SK-N-SH (cell line): ENCODE results near the gene FOXO1.

Experiments used
- GABPA ChIP-seq: IDR thresholded peaks from 2 replicates; pipeline ENCODE4 v1.4.0; 2012; ENCODE audit warnings: low read depth, mild to moderate bottlenecking
- JUND ChIP-seq: IDR thresholded peaks from 2 replicates; pipeline ENCODE4 v1.4.0; 2012
- TAF1 ChIP-seq: IDR thresholded peaks from 2 replicates; pipeline ENCODE4 v1.6.1; 2012; ENCODE audit warnings: low read depth, mild to moderate bottlenecking, low read length, moderate library complexity, borderline replicate concordance
- TF ChIP-seq, protein P1 (sequence below): IDR thresholded peaks from 2 replicates; pipeline ENCODE4 v1.4.0; 2012; ENCODE audit warnings: low read depth, borderline replicate concordance
- TF ChIP-seq, protein P2 (sequence below): fragments of 200-600 bp; sonication (generic); IDR thresholded peaks from 2 replicates; pipeline ENCODE4 v1.6.1; 2017; ENCODE audit warnings: antibody characterized with exemption, mild to moderate bottlenecking, moderate library complexity

DNA sequence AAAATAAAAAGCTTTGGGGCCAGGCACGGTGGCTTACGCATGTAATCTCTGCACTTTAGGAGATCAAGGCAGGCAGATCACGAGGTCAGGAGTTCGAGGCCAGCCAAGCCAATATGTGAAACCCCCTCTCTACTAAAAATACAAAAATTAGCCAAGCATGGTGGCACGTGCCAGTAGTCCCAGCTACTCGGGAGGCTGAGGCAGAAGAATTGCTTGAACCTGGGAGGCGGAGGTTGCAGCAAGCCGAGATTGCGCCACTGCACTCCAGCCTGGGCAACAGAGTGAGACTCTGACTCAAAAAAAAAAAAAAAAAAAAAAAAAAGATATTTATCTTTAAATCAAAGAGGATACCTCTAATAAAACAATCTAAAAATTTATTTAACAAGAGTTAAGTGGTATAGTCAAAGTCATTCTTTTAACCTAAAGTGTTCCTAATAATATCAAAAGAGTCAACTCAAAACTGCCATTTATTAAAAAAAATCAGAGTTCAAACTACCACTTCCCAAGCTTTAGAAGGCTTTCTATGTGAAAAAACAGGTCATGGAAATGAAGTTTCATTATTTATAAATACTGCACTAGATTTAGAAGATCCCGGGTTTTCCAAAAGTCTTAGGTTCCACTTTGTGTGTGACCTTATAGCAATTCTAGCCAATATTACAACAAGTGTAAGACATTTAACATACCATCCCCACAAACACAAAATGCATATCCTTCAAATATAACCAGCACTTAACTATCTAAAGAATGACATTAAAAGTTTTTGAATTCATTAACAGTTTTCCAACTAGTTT is 4.4 kb downstream of the FOXO1 start:
- TF ChIP-seq, protein P1, sequence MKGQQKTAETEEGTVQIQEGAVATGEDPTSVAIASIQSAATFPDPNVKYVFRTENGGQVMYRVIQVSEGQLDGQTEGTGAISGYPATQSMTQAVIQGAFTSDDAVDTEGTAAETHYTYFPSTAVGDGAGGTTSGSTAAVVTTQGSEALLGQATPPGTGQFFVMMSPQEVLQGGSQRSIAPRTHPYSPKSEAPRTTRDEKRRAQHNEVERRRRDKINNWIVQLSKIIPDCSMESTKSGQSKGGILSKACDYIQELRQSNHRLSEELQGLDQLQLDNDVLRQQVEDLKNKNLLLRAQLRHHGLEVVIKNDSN, result no peak
- no peak for TF ChIP-seq TAF1
- TF ChIP-seq, protein P2, sequence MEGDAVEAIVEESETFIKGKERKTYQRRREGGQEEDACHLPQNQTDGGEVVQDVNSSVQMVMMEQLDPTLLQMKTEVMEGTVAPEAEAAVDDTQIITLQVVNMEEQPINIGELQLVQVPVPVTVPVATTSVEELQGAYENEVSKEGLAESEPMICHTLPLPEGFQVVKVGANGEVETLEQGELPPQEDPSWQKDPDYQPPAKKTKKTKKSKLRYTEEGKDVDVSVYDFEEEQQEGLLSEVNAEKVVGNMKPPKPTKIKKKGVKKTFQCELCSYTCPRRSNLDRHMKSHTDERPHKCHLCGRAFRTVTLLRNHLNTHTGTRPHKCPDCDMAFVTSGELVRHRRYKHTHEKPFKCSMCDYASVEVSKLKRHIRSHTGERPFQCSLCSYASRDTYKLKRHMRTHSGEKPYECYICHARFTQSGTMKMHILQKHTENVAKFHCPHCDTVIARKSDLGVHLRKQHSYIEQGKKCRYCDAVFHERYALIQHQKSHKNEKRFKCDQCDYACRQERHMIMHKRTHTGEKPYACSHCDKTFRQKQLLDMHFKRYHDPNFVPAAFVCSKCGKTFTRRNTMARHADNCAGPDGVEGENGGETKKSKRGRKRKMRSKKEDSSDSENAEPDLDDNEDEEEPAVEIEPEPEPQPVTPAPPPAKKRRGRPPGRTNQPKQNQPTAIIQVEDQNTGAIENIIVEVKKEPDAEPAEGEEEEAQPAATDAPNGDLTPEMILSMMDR, result no peak
- TF ChIP-seq GABPA, result no peak
- TF ChIP-seq JUND, result no peak
